GM18870 (cell line): ENCODE measurements around the gene FOXO3.
"Not testable (repeated sequence)": the region's sequence is repeated elsewhere in the genome, so short reads cannot be mapped to it uniquely, and the experiment has no call there.

Experiments
- ATAC-seq: cut with Tn5 transposase; IDR thresholded peaks from one replicate; pipeline ENCODE4 v1.9.1; 2021; ENCODE audit warnings: moderate library complexity; ENCODE audit not compliant: unreplicated experiment

Gene FOXO3

DNA sequence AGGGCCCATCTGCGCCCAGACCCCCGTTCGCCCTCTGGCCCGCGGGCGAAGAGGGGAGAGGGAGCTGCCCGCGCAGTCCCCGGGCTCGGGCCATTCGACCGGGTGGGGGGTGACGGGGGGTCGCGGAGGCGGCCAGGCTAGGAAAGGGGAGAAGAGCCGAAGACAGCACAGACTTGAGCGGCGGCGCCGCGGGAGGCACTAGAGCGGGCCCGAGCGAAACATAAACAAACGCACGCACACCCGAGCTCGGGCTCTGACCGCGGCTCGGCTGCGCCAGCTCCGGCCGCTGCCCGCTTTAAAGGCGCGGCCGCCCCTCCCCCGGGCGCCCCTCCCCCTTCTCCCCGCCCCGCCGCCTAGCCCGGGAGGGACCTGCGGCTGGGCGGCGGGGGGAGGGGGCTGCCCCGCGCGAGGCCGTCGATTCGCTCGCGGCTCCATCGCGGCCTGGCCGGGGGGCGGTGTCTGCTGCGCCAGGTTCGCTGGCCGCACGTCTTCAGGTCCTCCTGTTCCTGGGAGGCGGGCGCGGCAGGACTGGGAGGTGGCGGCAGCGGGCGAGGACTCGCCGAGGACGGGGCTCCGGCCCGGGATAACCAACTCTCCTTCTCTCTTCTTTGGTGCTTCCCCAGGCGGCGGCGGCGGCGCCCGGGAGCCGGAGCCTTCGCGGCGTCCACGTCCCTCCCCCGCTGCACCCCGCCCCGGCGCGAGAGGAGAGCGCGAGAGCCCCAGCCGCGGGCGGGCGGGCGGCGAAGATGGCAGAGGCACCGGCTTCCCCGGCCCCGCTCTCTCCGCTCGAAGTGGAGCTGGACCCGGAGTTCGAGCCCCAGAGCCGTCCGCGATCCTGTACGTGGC is at the start of gene FOXO3:
Gene FOXO3, plus strand, starts transcription at position 455 of the 846 bp plus-strand sequence. Its CDS starts 292 bp downstream, at position 747.
- ATAC-seq = no peak

- no peak for ATAC-seq
Measured at GRCh38 chr6:108518714-108519576, 41.8 kb upstream of the FOXO3 start.

DNA sequence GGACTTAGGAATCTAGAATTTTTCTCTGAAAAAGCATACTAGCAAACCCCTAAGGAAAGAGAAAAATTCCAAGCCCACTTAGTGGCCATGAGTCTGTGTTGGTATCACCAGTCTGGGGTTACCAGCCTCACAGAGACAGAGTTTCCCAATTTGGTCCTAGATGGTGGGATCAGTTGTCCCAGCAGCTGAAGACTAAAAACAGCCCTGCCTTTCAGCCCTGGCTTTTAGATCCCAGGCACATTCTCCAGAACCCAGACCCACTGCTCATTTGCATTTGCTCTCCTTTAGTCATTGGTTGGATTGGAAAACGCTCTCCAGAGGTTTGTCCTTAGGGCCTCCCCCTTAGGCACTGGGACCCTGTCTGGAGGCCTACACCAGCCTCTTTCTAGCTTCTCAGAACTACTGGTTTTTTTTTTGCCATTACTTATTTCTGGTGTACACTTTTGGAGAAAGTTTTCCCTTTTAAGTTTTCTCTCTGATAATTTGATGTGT is 39.1 kb upstream of the FOXO3 start:
- ATAC-seq = no peak

- no peak for ATAC-seq
Measured at GRCh38 chr6:108523697-108524096, 37.0 kb upstream of the FOXO3 start.

GRCh38 chr6:108524528-108525248 is 36.0 kb upstream of the FOXO3 start:
- ATAC-seq = no peak

- ATAC-seq = no peak
Measured at GRCh38 chr6:108526739-108527174, 34.0 kb upstream of the FOXO3 start.

GRCh38 chr6:108528878-108529277 is 31.8 kb upstream of the FOXO3 start:
- no peak for ATAC-seq

DNA sequence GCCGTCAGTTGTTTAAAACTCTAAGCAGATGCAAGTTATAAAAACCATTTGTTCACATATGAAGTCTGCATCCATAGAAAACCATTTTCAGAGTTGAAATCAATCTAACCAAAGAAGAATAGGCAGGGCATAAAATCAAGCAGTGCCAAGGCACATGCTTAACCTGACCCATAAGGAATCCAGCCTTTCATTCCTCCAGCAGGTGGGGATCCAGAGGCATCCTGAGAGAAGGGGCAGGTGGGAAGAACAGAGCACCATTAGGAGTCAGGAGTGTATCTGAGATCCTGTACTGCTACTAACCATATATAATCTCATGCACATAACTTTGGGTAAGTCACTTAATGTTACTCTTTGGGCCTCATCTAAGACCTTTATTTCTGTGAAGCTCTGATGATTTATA is 29.4 kb upstream of the FOXO3 start:
- no peak for ATAC-seq

DNA sequence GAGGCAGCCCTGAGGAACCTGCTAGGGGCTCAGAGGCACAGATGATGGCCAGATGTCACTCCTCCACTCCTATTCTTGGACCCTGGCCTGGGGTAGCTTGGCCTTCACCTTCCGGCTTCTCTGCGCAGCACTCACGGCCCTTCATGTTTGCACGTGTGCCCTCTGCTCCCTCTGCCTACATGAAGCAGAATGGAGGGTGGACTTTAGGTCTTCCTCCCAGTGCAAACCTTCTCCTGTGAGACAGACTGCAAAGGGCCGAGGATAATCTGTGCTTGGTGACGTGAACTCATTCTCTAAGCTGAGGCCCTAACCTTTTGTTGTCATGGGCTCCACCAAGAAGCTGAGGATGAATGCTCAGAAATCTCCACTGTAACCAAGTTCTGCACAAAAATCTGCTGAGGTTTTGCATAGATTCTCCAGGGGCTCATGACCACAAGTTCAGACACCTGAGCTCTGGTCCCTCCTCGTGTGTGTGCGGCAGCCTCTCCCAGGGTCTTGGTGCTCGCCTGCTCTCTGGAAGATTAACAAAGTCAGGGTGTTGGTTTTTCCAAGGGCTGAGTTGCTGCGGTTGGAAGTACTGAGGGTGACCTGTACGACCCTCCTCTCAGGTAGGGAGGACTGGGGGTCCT is 25.5 kb upstream of the FOXO3 start:
- no peak for ATAC-seq

DNA sequence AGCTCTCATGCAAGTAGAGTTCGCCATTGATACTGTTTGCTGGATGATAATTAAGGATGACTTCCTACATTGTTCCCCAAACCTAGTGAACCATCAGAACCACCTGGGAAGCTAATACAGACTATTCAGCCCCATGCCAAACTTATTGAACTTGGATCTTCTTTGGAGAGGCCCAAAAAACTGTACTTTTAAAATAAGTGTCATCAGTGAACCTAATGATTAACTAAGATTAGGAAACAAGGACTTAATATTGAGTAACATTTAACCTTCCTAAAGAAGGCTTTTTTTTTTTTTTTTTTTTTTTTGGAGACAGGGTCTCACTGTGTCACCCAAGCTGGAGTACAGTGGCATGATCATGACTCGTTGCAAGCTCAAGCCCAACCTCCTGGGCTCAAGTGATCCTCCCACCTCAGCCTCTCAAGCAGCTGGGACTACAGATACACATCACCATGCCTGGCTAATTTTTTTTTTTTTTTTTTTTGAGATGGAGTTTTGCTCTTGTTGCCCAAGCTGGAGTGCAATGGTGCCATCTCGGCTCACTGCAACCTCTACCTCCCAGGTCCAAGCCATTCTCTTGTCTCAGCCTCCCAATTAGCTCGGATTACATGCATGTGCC is 24.7 kb upstream of the FOXO3 start:
- not testable (repeated sequence) for ATAC-seq

GRCh38 chr6:108541843-108542759 is 18.6 kb upstream of the FOXO3 start:
- no peak for ATAC-seq

GRCh38 chr6:108543175-108543940 is 17.4 kb upstream of the FOXO3 start:
- no peak for ATAC-seq

DNA sequence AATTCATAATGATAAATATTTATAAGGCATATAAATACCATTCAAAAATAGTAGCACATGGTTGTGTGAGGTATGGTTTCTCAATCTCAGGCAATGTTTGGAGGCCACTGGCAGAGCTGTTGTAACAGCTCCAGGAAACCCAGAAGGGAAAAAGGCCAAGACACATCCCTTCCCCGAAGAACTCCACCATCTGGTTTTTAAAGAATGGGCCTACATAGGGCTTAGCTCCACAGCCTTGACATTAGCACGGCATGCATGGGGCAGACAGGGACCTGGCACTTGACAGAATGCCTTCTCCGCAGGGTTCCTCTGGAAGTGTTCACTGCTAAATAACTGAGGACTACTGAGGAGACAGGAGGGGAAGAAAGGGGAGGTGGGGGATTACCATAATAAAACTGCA is 16.1 kb upstream of the FOXO3 start:
- ATAC-seq = no peak

DNA sequence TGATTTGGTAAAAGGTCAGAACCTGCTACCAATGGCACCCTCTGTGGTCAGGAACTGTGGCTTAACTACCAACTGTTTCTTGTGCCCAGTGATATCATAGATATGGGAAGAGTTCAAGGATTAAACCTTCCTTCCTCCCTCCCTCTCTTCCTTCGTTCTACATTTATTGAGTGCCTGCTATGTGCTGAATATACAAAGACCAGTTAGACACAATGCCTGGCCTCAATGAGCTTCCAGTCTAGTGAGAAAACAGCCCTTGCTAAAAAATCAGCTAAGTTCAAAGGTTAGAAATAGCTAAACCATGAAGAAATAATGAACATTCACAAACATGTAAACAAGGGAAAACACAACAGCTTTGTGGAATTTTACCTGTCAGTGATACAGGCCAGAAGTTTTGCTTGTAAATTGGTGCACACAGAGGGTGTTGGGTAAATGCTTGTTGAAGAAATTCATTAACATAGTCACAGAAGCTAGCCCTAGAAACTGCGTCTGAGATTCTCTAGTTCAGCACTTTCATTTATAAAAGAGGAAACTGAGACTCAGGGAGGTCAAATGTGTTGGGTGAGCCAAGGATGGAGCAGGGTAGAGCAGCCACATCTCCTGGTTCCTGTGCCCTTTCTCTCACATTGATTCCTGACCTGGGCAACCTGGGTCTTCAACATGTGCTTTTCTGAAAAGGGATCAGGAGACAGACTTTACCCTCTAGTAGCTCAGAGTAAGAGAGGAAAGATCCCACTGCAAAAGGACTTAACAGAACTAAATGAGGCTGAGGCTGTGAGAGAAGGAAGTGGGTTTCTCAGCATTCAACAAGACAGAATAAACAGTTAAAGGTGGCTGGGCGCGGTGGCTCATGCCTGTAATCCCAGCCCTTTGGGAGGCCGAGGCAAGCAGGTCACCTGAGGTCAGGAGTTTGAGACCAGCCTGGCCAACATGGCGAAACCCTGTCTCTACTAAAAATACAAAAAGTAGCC is 14.4 kb upstream of the FOXO3 start:
- ATAC-seq = no peak

- no peak for ATAC-seq
Measured at GRCh38 chr6:108549241-108549640, 11.5 kb upstream of the FOXO3 start.

GRCh38 chr6:108549741-108550140 is 11.0 kb upstream of the FOXO3 start:
- no peak for ATAC-seq

GRCh38 chr6:108550256-108550655 is 10.5 kb upstream of the FOXO3 start:
- ATAC-seq = no peak
